ENCODE results near the gene COG5.

Gene COG5

GRCh38 chr7:107353701-107354100 is 210.0 kb downstream of the COG5 start:
- H4K20me1 ChIP-seq (ENCODE audit: control insufficient read depth, insufficient read depth, low read depth, low read length): no peaks in the 10 kb centered on the region
- H3F3A ChIP-seq (ENCODE audit: control insufficient read depth, insufficient read depth): 0 out of 2 replicates have a peak, but pooled peaks cover 4% of the 10 kb centered on the region
- TF ChIP-seq EZH2phosphoT487 (IDR thresholded peaks at IDR 0.05; ENCODE audit: borderline replicate concordance, low read length): no peak
- no peak for TF ChIP-seq CTCF (IDR thresholded peaks at IDR 0.05; ENCODE audit: low read depth, low read length, poor library complexity, severe bottlenecking)
- no peak overlapping the region for H3K4me3 ChIP-seq (ENCODE audit: low read length)
- peaks cover under 1% of the 10 kb centered on the region; the same call in 1 of the 2 replicates for H3K9me3 ChIP-seq (ENCODE audit: control insufficient read depth, insufficient read depth, low read length)
- peaks cover 6% of the 10 kb centered on the region; the same call in 1 of the 2 replicates for H3K36me3 ChIP-seq (ENCODE audit: control insufficient read depth, low read length)
- no peaks in the 10 kb centered on the region for H3K9me2 ChIP-seq (replicated peaks; ENCODE audit: control insufficient read depth, low read length)
- no peak overlapping the region for H3K27ac ChIP-seq (ENCODE audit: low read depth, low read length)
- H3K4me1 ChIP-seq (ENCODE audit: control insufficient read depth, low read length): no peaks in the 10 kb centered on the region
- H3K79me2 ChIP-seq (ENCODE audit: control insufficient read depth, low read length): no peaks in the 10 kb centered on the region
- no peaks in the 10 kb centered on the region for H3K27me3 ChIP-seq (ENCODE audit: control insufficient read depth, low read length)
- no peak overlapping the region for H3K4me2 ChIP-seq (ENCODE audit: low read length)

DNA sequence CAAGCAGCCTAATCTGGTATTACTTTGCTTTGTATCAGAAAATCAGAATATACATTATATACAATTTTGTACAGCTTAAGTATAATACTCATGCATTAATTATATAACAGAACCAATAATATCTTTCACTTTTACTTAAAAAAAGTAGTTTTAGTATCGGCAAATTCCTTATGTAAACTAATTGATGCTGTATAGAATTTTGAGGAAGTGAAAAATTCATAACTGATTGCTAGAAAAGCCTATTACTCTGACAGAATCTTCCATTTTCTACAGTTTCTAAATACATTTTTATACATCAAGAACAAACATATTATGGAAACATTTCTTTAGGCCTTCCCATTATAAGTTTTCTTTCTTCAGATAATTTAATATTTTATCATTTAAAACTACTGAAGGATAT is 217.8 kb downstream of the COG5 start:
- no peak overlapping the region for H3K4me2 ChIP-seq (ENCODE audit: low read length)
- H3K27me3 ChIP-seq (ENCODE audit: control insufficient read depth, low read length): no peaks in the 10 kb centered on the region
- no peaks in the 10 kb centered on the region for H3K36me3 ChIP-seq (ENCODE audit: control insufficient read depth, low read length)
- H3K79me2 ChIP-seq (ENCODE audit: control insufficient read depth, low read length): no peaks in the 10 kb centered on the region
- H3F3A ChIP-seq (ENCODE audit: control insufficient read depth, insufficient read depth): peaks cover 5% of the 10 kb centered on the region; the same call in 1 of the 2 replicates
- peaks cover 3% of the 10 kb centered on the region; the same call in 1 of the 2 replicates for H3K9me3 ChIP-seq (ENCODE audit: control insufficient read depth, insufficient read depth, low read length)
- H3K4me3 ChIP-seq (ENCODE audit: low read length): no peak overlapping the region
- H3K27ac ChIP-seq (ENCODE audit: low read depth, low read length): no peak overlapping the region
- TF ChIP-seq EZH2phosphoT487 (IDR thresholded peaks at IDR 0.05; ENCODE audit: borderline replicate concordance, low read length) (no peak), CTCF (IDR thresholded peaks at IDR 0.05; ENCODE audit: low read depth, low read length, poor library complexity, severe bottlenecking) (no peak)
- H3K4me1 ChIP-seq (ENCODE audit: control insufficient read depth, low read length): peaks cover 9% of the 10 kb centered on the region
- no peaks in the 10 kb centered on the region for H4K20me1 ChIP-seq (ENCODE audit: control insufficient read depth, insufficient read depth, low read depth, low read length)
- no peaks in the 10 kb centered on the region for H3K9me2 ChIP-seq (replicated peaks; ENCODE audit: control insufficient read depth, low read length)

DNA sequence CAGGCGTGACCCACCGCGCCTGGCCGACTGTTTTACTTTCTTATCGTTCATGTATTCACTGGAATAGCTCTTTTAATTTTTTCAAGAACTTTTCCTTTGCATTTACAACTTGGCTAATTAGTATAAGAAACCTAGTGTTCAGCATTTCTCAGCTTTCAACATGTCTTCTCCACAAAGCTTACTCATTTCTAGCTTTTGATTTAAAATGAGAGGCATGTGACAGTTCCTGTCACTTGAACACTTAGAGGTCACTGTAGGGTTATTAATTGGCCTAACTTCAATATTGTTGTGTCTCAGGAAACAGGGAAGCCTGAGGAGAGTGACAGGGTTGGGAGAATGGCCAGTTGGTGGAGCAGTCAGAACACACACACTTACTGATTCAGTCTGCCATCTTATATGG is 218.9 kb downstream of the COG5 start:
- Histone ChIP-seq H3K27me3 (ENCODE audit: control insufficient read depth, low read length) (no peaks in the 10 kb centered on the region), H3K27ac (ENCODE audit: low read depth, low read length) (no peak overlapping the region), H3K9me2 (replicated peaks; ENCODE audit: control insufficient read depth, low read length) (no peaks in the 10 kb centered on the region), H3K9me3 (ENCODE audit: control insufficient read depth, insufficient read depth, low read length) (peaks cover 3% of the 10 kb centered on the region; the same call in 1 of the 2 replicates), H3F3A (ENCODE audit: control insufficient read depth, insufficient read depth) (peaks cover 5% of the 10 kb centered on the region; the same call in 1 of the 2 replicates), H3K4me1 (ENCODE audit: control insufficient read depth, low read length) (peaks cover 9% of the 10 kb centered on the region), H3K4me2 (ENCODE audit: low read length) (no peak overlapping the region), H3K79me2 (ENCODE audit: control insufficient read depth, low read length) (no peaks in the 10 kb centered on the region), H3K36me3 (ENCODE audit: control insufficient read depth, low read length) (no peaks in the 10 kb centered on the region), H4K20me1 (ENCODE audit: control insufficient read depth, insufficient read depth, low read depth, low read length) (no peaks in the 10 kb centered on the region), H3K4me3 (ENCODE audit: low read length) (no peak overlapping the region)
- no peak for TF ChIP-seq EZH2phosphoT487 (IDR thresholded peaks at IDR 0.05; ENCODE audit: borderline replicate concordance, low read length)

GRCh38 chr7:107344286-107344685 is 219.4 kb downstream of the COG5 start:
- Histone ChIP-seq H3K4me2 (ENCODE audit: low read length) (no peak overlapping the region), H3K9me3 (ENCODE audit: control insufficient read depth, insufficient read depth, low read length) (peaks cover 3% of the 10 kb centered on the region; the same call in 1 of the 2 replicates), H3K27me3 (ENCODE audit: control insufficient read depth, low read length) (no peaks in the 10 kb centered on the region), H3K36me3 (ENCODE audit: control insufficient read depth, low read length) (no peaks in the 10 kb centered on the region), H3K4me3 (ENCODE audit: low read length) (no peak overlapping the region), H3K27ac (ENCODE audit: low read depth, low read length) (no peak overlapping the region), H3K9me2 (replicated peaks; ENCODE audit: control insufficient read depth, low read length) (no peaks in the 10 kb centered on the region), H3F3A (ENCODE audit: control insufficient read depth, insufficient read depth) (peaks cover 5% of the 10 kb centered on the region; the same call in 1 of the 2 replicates), H3K79me2 (ENCODE audit: control insufficient read depth, low read length) (no peaks in the 10 kb centered on the region), H3K4me1 (ENCODE audit: control insufficient read depth, low read length) (peaks cover 9% of the 10 kb centered on the region), H4K20me1 (ENCODE audit: control insufficient read depth, insufficient read depth, low read depth, low read length) (no peaks in the 10 kb centered on the region)
- TF ChIP-seq EZH2phosphoT487 (IDR thresholded peaks at IDR 0.05; ENCODE audit: borderline replicate concordance, low read length) (no peak), CTCF (IDR thresholded peaks at IDR 0.05; ENCODE audit: low read depth, low read length, poor library complexity, severe bottlenecking) (no peak)

Measured in DOHH2 (cell line).